PC-9 (cell line): ENCODE data around the gene ABCA1. TPM values are rescaled to one million over a fixed set of nuclear protein-coding genes. Genes with fewer than 3 reads are reported as not detected.

Experiments used
- BruUV-seq: library from RNA; stranded (reverse); fragments of 400-500 nt; replicated peaks from 2 replicates; lab custom pipeline; 2021; lab: Mats Ljungman, UMichigan
- CTCF ChIA-PET: fragments of 300-600 bp; sonication (Branson Sonifier 250); formaldehyde crosslinking; loops from one replicate; lab custom pipeline; 2022; ENCODE audit warnings: antibody characterized with exemption; lab: Charles Lee
- POLR2A ChIA-PET: fragments of 300-600 bp; sonication (Branson Sonifier 250); formaldehyde crosslinking; loops from one replicate; lab custom pipeline; 2022; ENCODE audit warnings: antibody characterized with exemption; ENCODE audit not compliant: unreplicated experiment; lab: Charles Lee
- DNase-seq, 2 experiments: peaks; one replicate each; pipeline versions ENCODE4 v3.0.0 to v3.0.0-alpha.2; 2015 to 2022; ENCODE audit warnings: mixed read lengths in 1 of 2
- H2AFZ ChIP-seq: fragments of 200-600 bp; sonication (generic); 2 replicates; pipeline ENCODE4 v1.8.1; 2017; ENCODE audit warnings: antibody characterized with exemption
- H3F3A ChIP-seq: fragments of 200-600 bp; sonication (generic); 2 replicates; pipeline ENCODE4 v1.8.1; 2017; ENCODE audit warnings: antibody characterized with exemption, mild to moderate bottlenecking, low read depth; ENCODE audit not compliant: insufficient read depth
- H3K27ac ChIP-seq: fragments of 200-600 bp; sonication (generic); 2 replicates; pipeline ENCODE4 v1.6.1; 2016; ENCODE audit warnings: mixed run types
- H3K27me3 ChIP-seq: fragments of 200-600 bp; sonication (generic); 2 replicates; pipeline ENCODE4 v1.6.1; 2016; ENCODE audit warnings: low read depth, mixed run types; ENCODE audit not compliant: insufficient read depth
- H3K36me3 ChIP-seq: fragments of 200-600 bp; sonication (generic); 2 replicates; pipeline ENCODE4 v1.6.1; 2016; ENCODE audit warnings: low read depth, mixed run types
- H3K4me1 ChIP-seq: fragments of 200-600 bp; sonication (generic); replicated peaks from 2 replicates; pipeline ENCODE4 v1.6.1; 2016; ENCODE audit warnings: mixed run types; ENCODE audit not compliant: insufficient read depth
- H3K4me2 ChIP-seq: fragments of 200-600 bp; sonication (generic); 2 replicates; pipeline ENCODE4 v1.6.1; 2017; ENCODE audit warnings: mixed run types
- H3K4me3 ChIP-seq: fragments of 200-600 bp; sonication (generic); 2 replicates; pipeline ENCODE4 v1.6.1; 2016; ENCODE audit warnings: mixed run types
- H3K79me2 ChIP-seq: fragments of 200-600 bp; sonication (generic); 2 replicates; pipeline ENCODE4 v1.6.1; 2017; ENCODE audit warnings: low read depth, mixed run types
- H3K9me2 ChIP-seq: fragments of 200-600 bp; sonication (generic); 2 replicates; pipeline ENCODE4 v1.8.1; 2017; ENCODE audit warnings: mild to moderate bottlenecking; ENCODE audit not compliant: insufficient read depth
- H3K9me3 ChIP-seq: fragments of 200-600 bp; sonication (generic); 2 replicates; pipeline ENCODE4 v1.8.1; 2016; ENCODE audit warnings: low read depth; ENCODE audit not compliant: insufficient read depth
- H4K20me1 ChIP-seq: fragments of 200-600 bp; sonication (generic); 2 replicates; pipeline ENCODE4 v1.8.1; 2017; ENCODE audit not compliant: insufficient read depth
- EZH2 ChIP-seq: fragments of 200-600 bp; sonication (generic); IDR thresholded peaks from 2 replicates; pipeline ENCODE4 v1.8.0; 2017; ENCODE audit warnings: antibody characterized with exemption, low read depth
- intact Hi-C: fragments of 100-400 bp; cut with micrococcal nuclease; formaldehyde crosslinking; loops from one replicate; pipeline ENCODE4 v1.10.0; 2022; ENCODE audit not compliant: unreplicated experiment
- total RNA-seq: library from RNA; stranded (reverse); gene quantifications from 2 replicates; pipeline ENCODE4 v1.2.3, GENCODE V29; 2021
- TF ChIP-seq, protein P1 (sequence below): fragments of 200-600 bp; sonication (generic); conservative IDR thresholded peaks from 2 replicates; pipeline ENCODE4 v1.6.1; 2017; ENCODE audit warnings: mixed run types, antibody characterized with exemption, mild to moderate bottlenecking, moderate library complexity

The ABCA1 gene
- total RNA-seq, 1 experiment from 2014 or later, result 38.3 TPM

- Histone ChIP-seq H3K27me3 (no peaks in the 10 kb centered on the region), H3K4me3 (no peak overlapping the region), H3K4me1 (no peaks in the 10 kb centered on the region), H3K36me3 (peaks cover 27% of the 10 kb centered on the region), H3K4me2 (no peak overlapping the region), H2AFZ (no peak overlapping the region), H4K20me1 (no peaks in the 10 kb centered on the region; the same call in 1 of the 2 replicates), H3K27ac (no peak overlapping the region), H3F3A (peaks cover 8% of the 10 kb centered on the region; the same call in 1 of the 2 replicates), H3K9me3 (no peaks in the 10 kb centered on the region), H3K9me2 (no peaks in the 10 kb centered on the region), H3K79me2 (no peaks in the 10 kb centered on the region)
- ChIA-PET POLR2A (no interaction called here), CTCF (no interaction called here)
- no TSS peak for BruUV-seq
- no peak for TF ChIP-seq EZH2
- TF ChIP-seq, protein P1, sequence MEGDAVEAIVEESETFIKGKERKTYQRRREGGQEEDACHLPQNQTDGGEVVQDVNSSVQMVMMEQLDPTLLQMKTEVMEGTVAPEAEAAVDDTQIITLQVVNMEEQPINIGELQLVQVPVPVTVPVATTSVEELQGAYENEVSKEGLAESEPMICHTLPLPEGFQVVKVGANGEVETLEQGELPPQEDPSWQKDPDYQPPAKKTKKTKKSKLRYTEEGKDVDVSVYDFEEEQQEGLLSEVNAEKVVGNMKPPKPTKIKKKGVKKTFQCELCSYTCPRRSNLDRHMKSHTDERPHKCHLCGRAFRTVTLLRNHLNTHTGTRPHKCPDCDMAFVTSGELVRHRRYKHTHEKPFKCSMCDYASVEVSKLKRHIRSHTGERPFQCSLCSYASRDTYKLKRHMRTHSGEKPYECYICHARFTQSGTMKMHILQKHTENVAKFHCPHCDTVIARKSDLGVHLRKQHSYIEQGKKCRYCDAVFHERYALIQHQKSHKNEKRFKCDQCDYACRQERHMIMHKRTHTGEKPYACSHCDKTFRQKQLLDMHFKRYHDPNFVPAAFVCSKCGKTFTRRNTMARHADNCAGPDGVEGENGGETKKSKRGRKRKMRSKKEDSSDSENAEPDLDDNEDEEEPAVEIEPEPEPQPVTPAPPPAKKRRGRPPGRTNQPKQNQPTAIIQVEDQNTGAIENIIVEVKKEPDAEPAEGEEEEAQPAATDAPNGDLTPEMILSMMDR, result no peak
- no peak for DNase-seq
- intact Hi-C loops, result no loop called here
Observed at GRCh38 chr9:104844710-104845109, 83.2 kb downstream of the ABCA1 start.

DNA sequence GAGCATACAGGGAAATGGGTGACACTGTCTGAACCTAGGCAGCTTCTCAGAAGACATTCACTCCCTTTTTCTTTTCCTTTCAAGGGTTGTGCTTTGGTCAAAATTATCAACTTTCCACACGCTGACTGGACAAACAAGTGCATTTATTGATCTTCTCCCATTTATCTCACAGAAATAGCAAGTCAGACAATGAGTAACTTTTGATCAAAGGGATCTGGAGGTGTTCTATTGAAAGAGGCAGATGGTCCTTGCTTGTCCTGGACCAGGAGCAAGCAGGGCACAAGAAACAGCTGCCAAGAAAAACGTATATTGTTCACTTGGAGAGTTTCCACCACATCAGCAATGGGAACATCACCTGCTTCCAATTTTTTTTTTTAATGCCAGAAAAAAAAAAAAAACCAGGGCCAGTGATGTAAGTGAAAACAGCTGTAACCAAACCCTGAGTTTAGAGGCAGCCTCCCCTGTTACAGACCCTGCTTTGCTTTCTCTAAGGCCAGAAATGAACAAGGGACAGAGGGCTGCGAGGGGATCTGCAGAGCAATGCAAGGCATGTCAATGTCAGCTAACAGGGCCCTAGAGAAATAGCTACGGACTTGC, 84.2 kb downstream of the ABCA1 start:
- H3K4me1 ChIP-seq, result no peaks in the 10 kb centered on the region
- H3K36me3 ChIP-seq, result peaks cover 33% of the 10 kb centered on the region
- TF ChIP-seq EZH2, result no peak
- TF ChIP-seq, protein P1, result no peak
- H3K9me3 ChIP-seq, result no peaks in the 10 kb centered on the region
- DNase-seq, result no peak
- H4K20me1 ChIP-seq, result no peaks in the 10 kb centered on the region; the same call in 1 of the 2 replicates
- no peak overlapping the region for H3K4me2 ChIP-seq
- no peak overlapping the region for H2AFZ ChIP-seq
- ChIA-PET POLR2A (no interaction called here), CTCF (interaction anchor here (0.6 kb wide), 2 partner anchors 80 to 83 kb away, joined by 7 to 9 read pairs; no protein-coding TSS in a partner anchor)
- H3K79me2 ChIP-seq, result no peaks in the 10 kb centered on the region
- H3K27ac ChIP-seq, result no peak overlapping the region
- no TSS peak for BruUV-seq
- H3K4me3 ChIP-seq, result no peak overlapping the region
- peaks cover 8% of the 10 kb centered on the region; the same call in 1 of the 2 replicates for H3F3A ChIP-seq
- H3K27me3 ChIP-seq, result no peaks in the 10 kb centered on the region
- intact Hi-C loops, result no loop called here
- no peaks in the 10 kb centered on the region for H3K9me2 ChIP-seq

- Histone ChIP-seq H3K36me3 (peaks cover 33% of the 10 kb centered on the region), H3K27me3 (no peaks in the 10 kb centered on the region), H3K4me3 (no peak overlapping the region), H3K27ac (no peak overlapping the region), H3K9me3 (no peaks in the 10 kb centered on the region), H2AFZ (no peak overlapping the region), H3K4me1 (no peaks in the 10 kb centered on the region), H3K79me2 (no peaks in the 10 kb centered on the region), H3K4me2 (no peak overlapping the region), H3K9me2 (no peaks in the 10 kb centered on the region), H3F3A (peaks cover 8% of the 10 kb centered on the region; the same call in 1 of the 2 replicates), H4K20me1 (no peaks in the 10 kb centered on the region; the same call in 1 of the 2 replicates)
- intact Hi-C loops, result no loop called here
- TF ChIP-seq, protein P1, result no peak
- no peak for TF ChIP-seq EZH2
- no TSS peak for BruUV-seq
- ChIA-PET CTCF (no interaction called here), POLR2A (no interaction called here)
- no peak for DNase-seq
Observed at GRCh38 chr9:104842698-104843097, 85.3 kb downstream of the ABCA1 start.
